ENCODE measurements around the gene ACVR1C. TPM values are rescaled to one million over a fixed set of nuclear protein-coding genes. Genes with fewer than 3 reads are reported as not detected.

Gene ACVR1C
- total RNA-seq, 1 experiment from 2014 or later = 0.04 TPM

GRCh38 chr2:157593411-157593810, 35.3 kb downstream of the ACVR1C start:
- H3K36me3 ChIP-seq (ENCODE audit: low read depth) = no peaks in the 10 kb centered on the region
- TF ChIP-seq CTCF (conservative IDR thresholded peaks at IDR 0.05) (no peak), EZH2 (IDR thresholded peaks at IDR 0.05; ENCODE audit: low read depth) (no peak)
- H3K4me2 ChIP-seq = no peak overlapping the region
- ChIA-PET CTCF (no interaction called here), POLR2A (ENCODE audit: unreplicated experiment) (no interaction called here)
- intact Hi-C loops (cut with micrococcal nuclease; ENCODE audit: unreplicated experiment) = no loop called here
- no peaks in the 10 kb centered on the region for H3F3A ChIP-seq (ENCODE audit: insufficient read depth, low read depth)
- H3K4me1 ChIP-seq (replicated peaks; ENCODE audit: insufficient read depth) = no peaks in the 10 kb centered on the region
- no TSS peak for BruUV-seq (replicated peaks)
- H2AFZ ChIP-seq = no peak overlapping the region
- H4K20me1 ChIP-seq (ENCODE audit: insufficient read depth) = no peaks in the 10 kb centered on the region
- no peak overlapping the region for H3K27ac ChIP-seq
- no peak overlapping the region for H3K4me3 ChIP-seq
- H3K79me2 ChIP-seq (ENCODE audit: low read depth) = no peaks in the 10 kb centered on the region
- no peaks in the 10 kb centered on the region for H3K9me2 ChIP-seq (ENCODE audit: insufficient read depth)
- H3K27me3 ChIP-seq (ENCODE audit: insufficient read depth, low read depth) = no peaks in the 10 kb centered on the region
- no peak for DNase-seq
- no peaks in the 10 kb centered on the region for H3K9me3 ChIP-seq (ENCODE audit: insufficient read depth, low read depth)

GRCh38 chr2:157592948-157593347, 35.7 kb downstream of the ACVR1C start:
- H3K9me2 ChIP-seq (ENCODE audit: insufficient read depth) = no peaks in the 10 kb centered on the region
- no peaks in the 10 kb centered on the region for H3K36me3 ChIP-seq (ENCODE audit: low read depth)
- no peak overlapping the region for H3K4me2 ChIP-seq
- ChIA-PET POLR2A (ENCODE audit: unreplicated experiment) (no interaction called here), CTCF (no interaction called here)
- H2AFZ ChIP-seq = no peak overlapping the region
- TF ChIP-seq EZH2 (IDR thresholded peaks at IDR 0.05; ENCODE audit: low read depth) (no peak), CTCF (conservative IDR thresholded peaks at IDR 0.05) (peak; percentile 28; the same call in 1 of the 2 replicates)
- no peaks in the 10 kb centered on the region for H3K9me3 ChIP-seq (ENCODE audit: insufficient read depth, low read depth)
- BruUV-seq (replicated peaks) = no TSS peak
- DNase-seq = no peak
- no peaks in the 10 kb centered on the region for H3K27me3 ChIP-seq (ENCODE audit: insufficient read depth, low read depth)
- H3K4me1 ChIP-seq (replicated peaks; ENCODE audit: insufficient read depth) = no peaks in the 10 kb centered on the region
- H3K79me2 ChIP-seq (ENCODE audit: low read depth) = no peaks in the 10 kb centered on the region
- H4K20me1 ChIP-seq (ENCODE audit: insufficient read depth) = no peaks in the 10 kb centered on the region
- no peak overlapping the region for H3K27ac ChIP-seq
- intact Hi-C loops (cut with micrococcal nuclease; ENCODE audit: unreplicated experiment) = no loop called here
- no peak overlapping the region for H3K4me3 ChIP-seq
- no peaks in the 10 kb centered on the region for H3F3A ChIP-seq (ENCODE audit: insufficient read depth, low read depth)

GRCh38 chr2:157592374-157592773, 36.3 kb downstream of the ACVR1C start:
- POLR2A ChIA-PET (ENCODE audit: unreplicated experiment) = no interaction called here
- H4K20me1 ChIP-seq (ENCODE audit: insufficient read depth) = no peaks in the 10 kb centered on the region
- H3K36me3 ChIP-seq (ENCODE audit: low read depth) = no peaks in the 10 kb centered on the region
- no peak overlapping the region for H3K27ac ChIP-seq
- no peaks in the 10 kb centered on the region for H3K9me2 ChIP-seq (ENCODE audit: insufficient read depth)
- H3K4me2 ChIP-seq = no peak overlapping the region
- intact Hi-C loops (cut with micrococcal nuclease; ENCODE audit: unreplicated experiment) = no loop called here
- H3K9me3 ChIP-seq (ENCODE audit: insufficient read depth, low read depth) = no peaks in the 10 kb centered on the region
- H3K4me3 ChIP-seq = no peak overlapping the region
- no TSS peak for BruUV-seq (replicated peaks)
- H3K27me3 ChIP-seq (ENCODE audit: insufficient read depth, low read depth) = no peaks in the 10 kb centered on the region
- H2AFZ ChIP-seq = no peak overlapping the region
- H3K79me2 ChIP-seq (ENCODE audit: low read depth) = no peaks in the 10 kb centered on the region
- CTCF ChIA-PET = no interaction called here
- no peaks in the 10 kb centered on the region for H3K4me1 ChIP-seq (replicated peaks; ENCODE audit: insufficient read depth)
- TF ChIP-seq EZH2 (IDR thresholded peaks at IDR 0.05; ENCODE audit: low read depth) (no peak), CTCF (conservative IDR thresholded peaks at IDR 0.05) (no peak)
- DNase-seq = no peak
- no peaks in the 10 kb centered on the region for H3F3A ChIP-seq (ENCODE audit: insufficient read depth, low read depth)

All from PC-9 (cell line).